Hindlimb muscle (tissue), 1 donor: Measurements from ENCODE around the gene FBN1. TPM values are rescaled to one million over a fixed set of nuclear protein-coding genes. Genes with fewer than 3 reads are reported as not detected.

Experiments used
- DNase-seq: peaks from one replicate; pipeline ENCODE4 v3.0.0-alpha.2; 2013
- polyA plus RNA-seq: library from polyadenylated mRNA; unstranded; fragments of 120-200 nt; gene quantifications from one replicate; pipeline ENCODE4 v1.2.1, GENCODE V29; 2013; ENCODE audit not compliant: insufficient read length

The FBN1 gene
- polyA plus RNA-seq, 1 donor = 180 TPM

GRCh38 chr15:48361685-48362084 lies 283.8 kb downstream of the FBN1 start:
- no peak for DNase-seq

GRCh38 chr15:48360841-48361240 lies 284.7 kb downstream of the FBN1 start:
- DNase-seq = no peak

Other genes starting within 250 kb of the FBN1 start
- gene CEP152, start 165.4 kb upstream of the FBN1 start, polyA plus RNA-seq = 3.2 TPM
- 239 TPM for gene EID1, start 232.4 kb upstream of the FBN1 start, polyA plus RNA-seq